Right cardiac atrium (tissue), 5 donors: ENCODE data around the gene TADA2B. TPM values are rescaled to one million over a fixed set of nuclear protein-coding genes. Genes with fewer than 3 reads are reported as not detected.
"Not testable (repeated sequence)": the region's sequence is repeated elsewhere in the genome, so short reads cannot be mapped to it uniquely, and the experiment has no call there.

Experiments used
- ATAC-seq, 2 donors: fragments of 200-7000 bp; cut with Tn5 transposase; one replicate each; pipeline versions ENCODE4 v1.8.0 to v1.9.1; 2020; ENCODE audit warnings: moderate library complexity in 2 of 2, mild to moderate bottlenecking in 1 of 2
- DNase-seq, 3 donors: peaks; one replicate each; pipeline ENCODE4 v3.0.0-alpha.2; 2020
- H3K27ac ChIP-seq: one replicate; pipeline ENCODE4 v1.5.1; 2013; ENCODE audit warnings: mild to moderate bottlenecking, low read length, control low read depth, moderate library complexity
- H3K27me3 ChIP-seq: one replicate; pipeline ENCODE4 v1.6.1; 2013; ENCODE audit not compliant: control insufficient read depth, insufficient read depth
- H3K4me1 ChIP-seq: one replicate; pipeline ENCODE4 v1.6.1; 2013; ENCODE audit warnings: low read length; ENCODE audit not compliant: control insufficient read depth, insufficient read depth
- H3K4me3 ChIP-seq: one replicate; pipeline ENCODE4 v1.5.1; 2013; ENCODE audit warnings: low read length, control low read depth
- H3K9me3 ChIP-seq: one replicate; pipeline ENCODE4 v1.6.1; 2013; ENCODE audit warnings: low read length; ENCODE audit not compliant: control insufficient read depth
- WGBS: extraction: QIAGEN DNeasy Blood & Tissue Kit; methylation state at CpG from one replicate; pipeline ENCODE4 v1.1.7; 2013; 5-methylcytosine and 5-hydroxymethylcytosine counted together
- intact Hi-C, 4 donors: fragments of 100-400 bp; cut with DNase I; formaldehyde crosslinking; loops; one replicate each; pipeline versions ENCODE4 v1.11.0 to v1.14.0; 2022 to 2023
- polyA plus RNA-seq: library from polyadenylated mRNA; stranded (reverse); fragments of 200-250 nt; gene quantifications from one replicate; pipeline ENCODE4 v1.2.3, GENCODE V29; 2013
- total RNA-seq, 4 donors: library from RNA; stranded (reverse); fragmentation: NEBNext Ultra II Directional; extraction: Animal tissue kit (Norgen Biotek cat#: 25700); gene quantifications; one replicate each; pipeline ENCODE4 v1.2.1, GENCODE V29; 2021
- donor health status: healthy with polysubstance abuse.
- donor health status: DM: no; HTN: yes; CAD: no.
- donor health status: DM: no; HTN: no; CAD: no.
- donor health status: DM: no; HTN: yes; CAD: no; lungs with severe emphysema.
- donor health status: DM: yes; HTN: yes; CAD: no.

Gene TADA2B
- total and polyA plus RNA-seq, 5 donors, result 19.7 to 35.6 (median 30.5) TPM

DNA sequence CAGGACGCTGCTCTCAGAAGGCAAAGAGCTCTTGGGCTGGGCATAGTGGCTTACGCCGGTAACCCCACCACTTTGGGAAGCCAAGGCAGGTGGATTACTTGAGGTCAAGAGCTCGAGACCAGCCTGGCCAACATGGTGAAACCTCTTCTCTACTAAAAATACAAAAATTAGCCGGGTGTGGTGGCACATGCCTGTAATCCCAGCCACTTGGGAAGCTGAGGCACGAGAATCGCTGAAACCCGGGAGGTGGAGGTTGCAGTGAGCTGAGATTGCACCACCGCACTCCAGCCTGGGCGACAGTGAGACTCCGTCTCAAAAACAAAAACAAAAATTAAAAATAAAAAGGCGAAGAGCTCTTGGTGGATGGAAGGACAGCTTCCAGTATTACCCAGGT, 59.3 kb downstream of the TADA2B start:
- H3K9me3 ChIP-seq, intact Hi-C loops, DNase-seq, H3K4me1 ChIP-seq, ATAC-seq, H3K27me3 ChIP-seq: not testable (repeated sequence)
- H3K4me3 ChIP-seq, result peak overlapping the region; percentile 69
- 63% methylated on average over 12 of the region's 12 CpGs for WGBS
- H3K27ac ChIP-seq, result peak overlapping the region; percentile 86

DNA sequence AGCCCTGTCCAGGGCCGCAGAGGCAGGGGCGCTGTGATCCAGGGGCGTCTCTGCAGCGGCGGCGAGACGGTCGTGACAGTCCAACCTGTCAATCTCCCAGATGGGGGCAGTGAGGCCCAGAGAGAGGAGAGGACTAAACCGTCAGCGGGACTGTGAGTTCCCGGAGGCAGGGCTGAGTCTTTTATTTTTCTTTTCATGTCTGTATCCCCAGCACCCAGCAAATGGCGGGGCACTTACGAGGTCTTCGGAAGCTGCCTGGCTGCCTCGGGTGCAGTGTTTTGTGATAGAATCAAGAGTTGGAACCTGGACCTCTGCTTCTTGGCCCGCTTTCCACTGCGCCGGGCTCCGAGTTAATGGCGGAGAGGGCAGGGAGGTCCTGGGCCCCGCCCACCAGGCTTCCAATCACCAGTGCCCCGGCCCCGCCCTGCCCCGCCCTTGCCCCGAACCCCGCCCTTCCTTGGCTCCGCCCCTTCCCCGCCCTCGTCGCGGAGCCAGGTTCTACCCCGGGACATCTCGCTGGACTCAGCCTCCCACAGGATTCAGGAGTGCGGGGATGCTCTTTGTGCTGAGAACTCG, 59.9 kb downstream of the TADA2B start:
- intact Hi-C loops, result no loop called here
- WGBS, result 1% methylated on average over 35 of the region's 35 CpGs
- H3K9me3 ChIP-seq, result no peaks in the 10 kb centered on the region
- peak overlapping the region; percentile 86 for H3K27ac ChIP-seq
- ATAC-seq (peak; percentile 95 to 96), DNase-seq (peak; percentile 93 to 98 (median 96))
- peaks cover 3% of the 10 kb centered on the region for H3K4me1 ChIP-seq
- peak overlapping the region; percentile 69 for H3K4me3 ChIP-seq
- H3K27me3 ChIP-seq, result no peaks in the 10 kb centered on the region

DNA sequence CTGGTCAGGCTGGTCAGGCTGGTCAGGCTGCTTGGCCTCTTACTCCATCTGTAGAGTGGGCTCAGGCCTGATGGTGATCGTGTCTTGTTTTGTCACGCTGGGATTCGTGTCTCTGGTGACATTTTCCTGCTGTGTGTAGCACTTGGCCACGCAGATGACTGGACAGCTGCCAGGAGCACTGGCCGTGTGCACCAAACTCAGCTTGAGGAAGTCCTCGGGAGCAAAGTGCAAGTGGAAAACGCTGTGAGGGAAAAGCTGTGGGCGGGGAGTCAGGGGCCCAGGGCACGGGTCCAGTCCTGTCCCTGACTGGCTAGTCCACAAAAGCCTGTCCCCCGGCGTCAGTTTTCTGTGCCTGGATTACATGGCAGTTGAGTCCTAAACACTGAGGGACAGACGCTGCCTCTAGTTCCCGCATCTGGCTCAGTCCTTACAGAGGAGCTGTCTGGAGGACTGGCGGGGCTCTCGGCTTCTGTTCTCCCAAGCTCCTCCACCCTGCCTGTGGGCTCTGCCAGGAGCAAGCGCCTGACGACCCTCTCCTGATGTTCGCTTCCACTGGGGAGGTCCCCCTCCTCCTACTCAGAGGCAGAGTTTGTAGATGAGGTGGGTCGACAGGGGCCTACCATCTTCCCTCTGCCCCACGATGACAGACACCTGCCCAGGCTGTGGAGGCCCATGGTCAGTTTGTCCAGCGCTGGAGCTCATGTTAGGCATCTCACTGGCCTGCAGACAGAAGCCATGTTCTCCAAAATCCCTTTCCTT, 60.6 kb downstream of the TADA2B start:
- peaks cover 3% of the 10 kb centered on the region for H3K4me1 ChIP-seq
- DNase-seq (peak; percentile 83 to 94 (median 93)), ATAC-seq (peak; percentile 57 to 59)
- 28% methylated on average over 21 of the region's 21 CpGs for WGBS
- no peaks in the 10 kb centered on the region for H3K27me3 ChIP-seq
- peak overlapping the region; percentile 69 for H3K4me3 ChIP-seq
- intact Hi-C loops, result no loop called here
- H3K27ac ChIP-seq, result peak overlapping the region; percentile 10
- H3K9me3 ChIP-seq, result no peaks in the 10 kb centered on the region

DNA sequence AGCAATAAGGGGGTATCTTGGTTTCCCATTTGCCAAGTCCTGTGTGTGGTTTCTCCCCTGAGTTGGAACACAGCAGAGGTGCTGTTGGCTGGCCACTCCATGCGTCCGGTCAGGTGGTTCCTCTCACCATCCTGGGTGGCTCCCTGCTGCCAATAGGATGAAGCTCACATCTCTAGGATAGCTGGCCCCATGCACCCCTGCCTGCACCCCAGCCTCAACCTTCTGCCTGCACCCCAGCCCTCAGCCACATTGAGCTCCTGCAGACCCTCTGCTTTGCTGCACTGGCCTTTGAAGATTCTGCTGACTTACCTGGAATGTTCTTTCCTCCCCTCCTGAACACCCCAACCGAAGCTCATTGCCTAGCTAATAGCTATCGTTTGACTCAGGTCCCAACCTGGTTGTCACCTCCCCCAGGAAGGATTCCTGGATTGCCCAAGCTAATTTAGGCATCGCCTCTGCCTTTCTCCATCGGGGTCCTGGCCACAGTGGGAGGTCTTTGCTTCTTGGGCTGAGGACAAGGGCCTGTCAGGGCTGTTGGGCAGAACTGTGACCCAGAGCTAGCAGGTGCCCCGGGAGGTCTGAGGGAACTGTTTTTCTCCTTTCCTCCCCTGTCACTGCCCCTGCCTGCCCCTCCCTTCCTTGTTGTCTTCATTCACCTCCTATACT, 61.3 kb downstream of the TADA2B start:
- WGBS, result 85% methylated on average over 7 of the region's 7 CpGs
- H3K27ac ChIP-seq, result no peak overlapping the region
- intact Hi-C loops, result no loop called here
- no peaks in the 10 kb centered on the region for H3K27me3 ChIP-seq
- ATAC-seq (no peak), DNase-seq (no peak)
- H3K4me3 ChIP-seq, result no peak overlapping the region
- H3K4me1 ChIP-seq, result peaks cover 3% of the 10 kb centered on the region
- H3K9me3 ChIP-seq, result no peaks in the 10 kb centered on the region

DNA sequence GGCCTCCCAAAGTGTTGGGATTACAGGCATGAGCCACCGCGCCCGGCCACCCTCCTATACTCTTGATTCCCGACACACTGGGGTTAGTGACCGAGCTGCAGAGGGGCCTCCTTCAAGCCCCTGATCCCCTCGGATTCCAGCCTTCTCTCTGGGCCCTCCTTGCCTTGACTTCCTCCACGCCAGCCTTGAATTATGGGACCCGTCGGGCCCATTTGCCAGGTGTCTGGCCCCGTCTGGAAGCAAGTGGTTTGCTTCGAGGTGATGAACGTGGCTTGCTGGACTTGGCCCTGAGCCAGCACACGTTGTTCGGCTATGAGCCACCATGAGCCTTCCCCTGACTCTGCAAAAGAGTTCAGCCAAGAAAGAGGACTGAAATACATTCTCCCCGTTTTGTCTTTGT, 62.1 kb downstream of the TADA2B start:
- H3K27me3 ChIP-seq, result no peaks in the 10 kb centered on the region
- DNase-seq (no peak), ATAC-seq (no peak)
- intact Hi-C loops, result no loop called here
- peaks cover 3% of the 10 kb centered on the region for H3K4me1 ChIP-seq
- 65% methylated on average over 15 of the region's 15 CpGs for WGBS
- H3K9me3 ChIP-seq, result no peaks in the 10 kb centered on the region
- no peak overlapping the region for H3K4me3 ChIP-seq
- H3K27ac ChIP-seq, result no peak overlapping the region

DNA sequence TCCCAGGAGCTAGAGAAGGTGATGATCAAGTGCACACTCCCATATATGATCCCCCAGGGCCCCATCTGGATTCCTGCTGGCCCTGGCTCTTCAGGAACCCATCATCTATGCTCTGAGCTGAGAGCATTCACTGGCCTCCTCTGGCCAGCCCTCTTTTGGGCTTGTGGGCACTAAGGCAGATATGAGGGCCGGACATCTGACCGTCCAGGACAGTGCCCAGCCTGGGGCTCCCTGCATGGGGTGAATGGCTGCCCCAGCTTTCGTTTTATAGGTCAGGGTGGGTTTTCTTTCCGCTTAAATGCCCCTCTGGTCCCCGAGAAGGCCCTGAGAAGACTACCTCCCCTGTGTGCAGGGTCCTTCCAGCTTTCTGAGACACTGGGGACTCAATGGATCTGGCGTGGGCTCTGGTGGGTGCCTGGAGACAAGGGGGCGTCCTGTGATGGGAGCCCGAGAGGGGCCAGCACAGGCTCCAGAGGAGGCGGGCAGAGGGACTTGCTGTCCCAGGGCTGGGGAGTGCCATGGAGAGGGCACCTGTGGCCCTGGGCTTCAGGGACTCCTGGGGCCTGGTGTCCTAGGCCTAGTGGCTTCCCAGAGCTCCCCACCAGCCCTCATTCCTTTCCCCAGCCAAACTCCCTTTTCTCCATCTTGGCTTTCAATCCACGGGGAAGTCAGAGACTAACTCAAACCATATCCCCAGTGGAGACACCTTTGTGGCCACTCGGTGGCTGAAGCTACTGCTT, 64.2 kb downstream of the TADA2B start:
- ATAC-seq, result no peak
- DNase-seq, result no peak
- intact Hi-C loops, result no loop called here
- Histone ChIP-seq H3K27me3 (no peaks in the 10 kb centered on the region), H3K9me3 (no peaks in the 10 kb centered on the region), H3K27ac (no peak overlapping the region), H3K4me1 (no peaks in the 10 kb centered on the region), H3K4me3 (no peak overlapping the region)
- 89% methylated on average over 11 of the region's 11 CpGs for WGBS

Other genes starting within 250 kb of the TADA2B start
- gene TBC1D14, start 133.5 kb upstream of the TADA2B start, total RNA-seq, result 10 to 100 TPM; 36.2 to 44.8 (median 42.5) TPM
- gene TBC1D14, start 133.5 kb upstream of the TADA2B start, polyA plus RNA-seq, result 20.1 TPM
- 10 to 100 TPM; 28.2 to 36.8 (median 32.5) TPM for gene GRPEL1, start 24.7 kb downstream of the TADA2B start, total RNA-seq
- gene GRPEL1, start 24.7 kb downstream of the TADA2B start, polyA plus RNA-seq, result 30.9 TPM
- gene SORCS2, start 149.2 kb downstream of the TADA2B start, total RNA-seq, result 1 to 10 TPM; 2.7 to 7.3 (median 2.8) TPM
- 2.1 TPM for gene SORCS2, start 149.2 kb downstream of the TADA2B start, polyA plus RNA-seq